HG03159 (cell line): ENCODE results near the gene C12orf57.

Source experiments
- ATAC-seq: cut with Tn5 transposase; IDR thresholded peaks from one replicate; pipeline ENCODE4 v1.9.1; 2021; ENCODE audit warnings: mild to moderate bottlenecking, moderate library complexity; ENCODE audit not compliant: unreplicated experiment

The C12orf57 gene

DNA sequence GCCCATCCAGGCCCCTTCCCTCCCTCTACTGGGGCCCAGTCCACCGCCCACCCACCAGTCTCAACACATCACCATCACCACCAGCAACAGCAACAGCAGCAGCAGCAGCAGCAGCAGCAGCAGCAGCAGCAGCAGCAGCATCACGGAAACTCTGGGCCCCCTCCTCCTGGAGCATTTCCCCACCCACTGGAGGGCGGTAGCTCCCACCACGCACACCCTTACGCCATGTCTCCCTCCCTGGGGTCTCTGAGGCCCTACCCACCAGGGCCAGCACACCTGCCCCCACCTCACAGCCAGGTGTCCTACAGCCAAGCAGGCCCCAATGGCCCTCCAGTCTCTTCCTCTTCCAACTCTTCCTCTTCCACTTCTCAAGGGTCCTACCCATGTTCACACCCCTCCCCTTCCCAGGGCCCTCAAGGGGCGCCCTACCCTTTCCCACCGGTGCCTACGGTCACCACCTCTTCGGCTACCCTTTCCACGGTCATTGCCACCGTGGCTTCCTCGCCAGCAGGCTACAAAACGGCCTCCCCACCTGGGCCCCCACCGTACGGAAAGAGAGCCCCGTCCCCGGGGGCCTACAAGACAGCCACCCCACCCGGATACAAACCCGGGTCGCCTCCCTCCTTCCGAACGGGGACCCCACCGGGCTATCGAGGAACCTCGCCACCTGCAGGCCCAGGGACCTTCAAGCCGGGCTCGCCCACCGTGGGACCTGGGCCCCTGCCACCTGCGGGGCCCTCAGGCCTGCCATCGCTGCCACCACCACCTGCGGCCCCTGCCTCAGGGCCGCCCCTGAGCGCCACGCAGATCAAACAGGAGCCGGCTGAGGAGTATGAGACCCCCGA lies 7.0 kb upstream of the C12orf57 start:
- peak; percentile 6 for ATAC-seq

DNA sequence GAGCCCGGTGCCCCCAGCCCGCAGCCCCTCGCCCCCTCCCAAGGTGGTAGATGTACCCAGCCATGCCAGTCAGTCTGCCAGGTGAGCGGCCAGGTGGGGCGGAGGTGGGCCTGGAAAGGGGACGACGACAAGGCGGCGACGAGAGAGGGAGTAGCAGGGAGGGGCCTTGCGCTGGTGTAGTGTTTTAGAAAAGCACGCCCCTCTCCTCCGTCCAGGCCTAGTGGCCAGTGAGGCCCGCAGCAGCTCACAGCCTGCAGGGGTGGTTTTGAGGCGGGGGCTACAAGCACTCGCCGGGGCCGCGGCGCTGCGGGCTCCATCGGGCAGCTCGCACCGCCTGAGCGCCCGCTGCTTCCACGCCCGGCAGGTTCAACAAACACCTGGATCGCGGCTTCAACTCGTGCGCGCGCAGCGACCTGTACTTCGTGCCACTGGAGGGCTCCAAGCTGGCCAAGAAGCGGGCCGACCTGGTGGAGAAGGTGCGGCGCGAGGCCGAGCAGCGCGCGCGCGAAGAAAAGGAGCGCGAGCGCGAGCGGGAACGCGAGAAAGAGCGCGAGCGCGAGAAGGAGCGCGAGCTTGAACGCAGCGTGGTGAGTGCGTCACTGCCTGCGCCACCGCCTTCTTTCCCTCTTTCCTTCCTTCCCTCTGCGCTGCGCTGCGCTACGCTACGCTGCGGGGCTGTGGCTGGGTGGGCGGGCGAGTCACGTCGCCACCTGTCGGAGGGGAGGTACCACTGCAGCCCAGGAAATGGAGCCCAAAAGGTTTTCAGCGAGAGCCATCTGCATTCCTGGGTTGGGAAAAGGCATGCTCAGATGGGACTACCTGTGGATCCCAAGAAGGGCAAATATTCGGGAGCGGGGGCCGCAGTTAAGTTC lies 6.1 kb upstream of the C12orf57 start:
- ATAC-seq = peak; percentile 76

DNA sequence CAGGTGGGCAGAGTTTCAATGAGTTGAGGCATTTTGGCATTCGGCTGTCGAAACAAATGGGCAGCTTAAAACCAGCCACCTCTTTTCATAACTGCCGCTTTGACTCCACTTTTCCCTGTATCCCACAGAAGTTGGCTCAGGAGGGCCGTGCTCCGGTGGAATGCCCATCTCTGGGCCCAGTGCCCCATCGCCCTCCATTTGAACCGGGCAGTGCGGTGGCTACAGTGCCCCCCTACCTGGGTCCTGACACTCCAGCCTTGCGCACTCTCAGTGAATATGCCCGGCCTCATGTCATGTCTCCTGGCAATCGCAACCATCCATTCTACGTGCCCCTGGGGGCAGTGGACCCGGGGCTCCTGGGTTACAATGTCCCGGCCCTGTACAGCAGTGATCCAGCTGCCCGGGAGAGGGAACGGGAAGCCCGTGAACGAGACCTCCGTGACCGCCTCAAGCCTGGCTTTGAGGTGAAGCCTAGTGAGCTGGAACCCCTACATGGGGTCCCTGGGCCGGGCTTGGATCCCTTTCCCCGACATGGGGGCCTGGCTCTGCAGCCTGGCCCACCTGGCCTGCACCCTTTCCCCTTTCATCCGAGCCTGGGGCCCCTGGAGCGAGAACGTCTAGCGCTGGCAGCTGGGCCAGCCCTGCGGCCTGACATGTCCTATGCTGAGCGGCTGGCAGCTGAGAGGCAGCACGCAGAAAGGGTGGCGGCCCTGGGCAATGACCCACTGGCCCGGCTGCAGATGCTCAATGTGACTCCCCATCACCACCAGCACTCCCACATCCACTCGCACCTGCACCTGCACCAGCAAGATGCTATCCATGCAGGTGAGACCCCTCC lies 5.2 kb upstream of the C12orf57 start:
- ATAC-seq = no peak

DNA sequence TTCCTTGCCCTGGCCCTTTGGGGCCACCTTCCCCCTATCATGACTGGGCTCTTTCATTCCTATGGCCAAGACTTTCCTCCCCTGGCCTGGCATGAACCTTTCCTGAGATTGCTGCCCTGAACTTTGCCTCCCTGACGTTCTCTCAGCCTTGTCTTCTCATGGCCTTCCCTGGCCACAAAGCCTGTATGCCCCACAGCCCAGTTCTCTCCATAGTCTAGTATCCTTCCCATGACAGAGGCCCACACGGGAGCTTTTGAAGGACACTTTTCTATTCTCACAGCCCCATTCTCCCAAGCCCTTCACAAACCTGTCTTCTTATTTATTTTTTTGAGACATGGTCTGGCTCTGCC lies 4.7 kb upstream of the C12orf57 start:
- no peak for ATAC-seq

DNA sequence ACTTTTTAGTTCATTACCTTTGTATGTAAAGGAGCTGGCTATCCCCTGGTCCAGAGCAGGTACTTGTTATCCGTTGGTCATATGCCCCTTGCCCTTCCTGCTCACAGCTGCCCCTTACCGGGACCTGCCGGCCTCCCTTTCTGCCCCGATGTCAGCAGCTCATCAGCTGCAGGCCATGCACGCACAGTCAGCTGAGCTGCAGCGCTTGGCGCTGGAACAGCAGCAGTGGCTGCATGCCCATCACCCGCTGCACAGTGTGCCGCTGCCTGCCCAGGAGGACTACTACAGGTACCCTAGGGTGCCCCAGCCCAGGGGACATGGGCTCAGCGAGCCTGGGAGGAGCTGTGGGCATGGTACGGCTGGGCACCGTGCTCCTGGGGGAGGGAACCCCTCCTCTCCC lies 2.6 kb upstream of the C12orf57 start:
- no peak for ATAC-seq

- ATAC-seq = no peak
These were observed 2.0 kb upstream of the C12orf57 start for GRCh38 chr12:6941782-6942181.

- no peak for ATAC-seq
These were observed 1.5 kb upstream of the C12orf57 start for GRCh38 chr12:6942331-6942665.

- peak; percentile 27 for ATAC-seq
These were observed 467 bp upstream of the C12orf57 start for GRCh38 chr12:6943389-6943721.

- ATAC-seq = peak; percentile 42
These were observed 762 bp downstream of the C12orf57 start for GRCh38 chr12:6944381-6945186.

GRCh38 chr12:6945613-6946012 lies 1.8 kb downstream of the C12orf57 start:
- ATAC-seq = no peak

DNA sequence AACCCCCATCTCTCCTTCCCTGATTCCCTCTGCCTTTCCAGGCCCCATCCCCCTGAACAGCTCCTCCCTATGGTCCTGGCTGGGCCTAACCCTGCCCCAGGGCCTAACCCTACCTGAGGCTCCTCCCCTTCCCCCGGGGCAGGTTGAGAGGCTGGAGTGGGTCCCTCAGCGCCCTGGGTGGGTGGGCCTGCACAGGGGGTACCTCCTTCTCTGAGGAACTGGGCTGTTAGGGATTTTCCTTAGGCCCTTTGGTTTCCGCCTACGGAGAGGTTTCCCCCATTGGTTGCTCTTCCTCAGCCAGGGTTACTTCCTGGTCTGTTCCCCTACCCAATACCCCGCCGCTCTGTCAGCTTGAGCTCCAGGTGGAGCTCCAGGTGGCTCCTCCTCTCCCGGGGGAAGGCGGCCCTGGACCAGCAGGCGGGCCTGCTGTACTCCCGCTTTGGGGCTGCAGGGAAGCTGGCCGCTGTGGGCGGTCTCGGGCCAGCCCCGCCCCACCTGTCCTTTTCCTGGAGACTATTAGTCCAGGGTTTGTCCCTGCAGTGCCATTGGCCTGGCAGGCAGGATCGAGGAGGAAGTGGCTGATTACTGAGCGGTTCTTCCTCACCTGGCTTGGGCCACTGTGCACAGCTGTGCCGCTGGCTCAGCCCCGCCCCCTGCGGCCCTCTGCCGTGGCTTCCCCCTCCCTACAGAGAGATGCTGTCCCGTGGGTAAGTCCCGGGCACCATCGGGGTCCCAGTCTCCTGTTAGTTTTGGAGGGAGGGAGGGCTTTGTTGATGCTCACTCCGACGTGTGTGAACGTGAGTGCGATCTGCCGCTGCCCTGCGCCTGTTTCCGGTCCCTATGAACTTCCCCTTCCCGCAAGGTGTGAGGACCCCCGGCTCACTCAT lies 2.5 kb downstream of the C12orf57 start:
- ATAC-seq = no peak

- no peak for ATAC-seq
These were observed 3.1 kb downstream of the C12orf57 start for GRCh38 chr12:6946920-6947374.

DNA sequence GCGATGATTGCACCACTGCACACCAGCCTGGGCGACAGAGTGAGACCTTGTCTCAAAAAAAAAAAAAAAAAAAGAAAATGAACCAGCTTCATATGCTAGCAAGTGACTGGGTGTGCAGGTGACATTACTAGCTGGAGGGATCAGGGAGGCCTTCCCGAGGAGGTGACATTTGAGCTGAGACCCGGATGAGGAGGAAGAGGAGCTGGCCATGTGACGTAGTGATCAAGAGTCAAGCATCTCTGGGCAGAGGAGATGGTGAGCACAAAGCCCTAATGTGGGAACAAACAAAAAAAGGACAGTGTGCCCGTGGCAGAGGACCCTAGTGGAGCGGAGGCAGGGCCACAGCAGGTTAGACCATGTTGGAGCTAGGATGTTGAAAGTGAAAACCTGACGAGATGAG lies 3.8 kb downstream of the C12orf57 start:
- no peak for ATAC-seq

- no peak for ATAC-seq
These were observed 5.2 kb downstream of the C12orf57 start for GRCh38 chr12:6948873-6949594.

DNA sequence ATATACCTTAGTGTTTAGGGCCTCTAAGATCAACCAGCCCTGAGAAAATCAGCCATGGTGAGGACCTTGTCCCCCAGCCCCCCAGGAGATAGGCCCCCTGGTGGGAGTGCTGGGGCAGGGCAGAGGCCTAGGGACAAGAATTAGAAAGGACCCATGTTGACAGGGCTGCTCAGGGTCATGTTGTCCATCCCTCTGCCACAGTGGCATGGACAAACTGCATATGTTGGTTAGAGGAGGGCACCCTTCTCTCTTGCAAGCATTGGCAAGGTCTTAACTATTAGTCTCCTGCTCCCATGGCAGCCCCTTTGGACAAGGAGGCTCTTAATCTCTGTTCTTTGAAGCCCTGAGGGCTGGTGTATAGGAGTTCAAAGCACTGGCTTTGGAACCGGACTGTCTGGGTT lies 6.6 kb downstream of the C12orf57 start:
- no peak for ATAC-seq

DNA sequence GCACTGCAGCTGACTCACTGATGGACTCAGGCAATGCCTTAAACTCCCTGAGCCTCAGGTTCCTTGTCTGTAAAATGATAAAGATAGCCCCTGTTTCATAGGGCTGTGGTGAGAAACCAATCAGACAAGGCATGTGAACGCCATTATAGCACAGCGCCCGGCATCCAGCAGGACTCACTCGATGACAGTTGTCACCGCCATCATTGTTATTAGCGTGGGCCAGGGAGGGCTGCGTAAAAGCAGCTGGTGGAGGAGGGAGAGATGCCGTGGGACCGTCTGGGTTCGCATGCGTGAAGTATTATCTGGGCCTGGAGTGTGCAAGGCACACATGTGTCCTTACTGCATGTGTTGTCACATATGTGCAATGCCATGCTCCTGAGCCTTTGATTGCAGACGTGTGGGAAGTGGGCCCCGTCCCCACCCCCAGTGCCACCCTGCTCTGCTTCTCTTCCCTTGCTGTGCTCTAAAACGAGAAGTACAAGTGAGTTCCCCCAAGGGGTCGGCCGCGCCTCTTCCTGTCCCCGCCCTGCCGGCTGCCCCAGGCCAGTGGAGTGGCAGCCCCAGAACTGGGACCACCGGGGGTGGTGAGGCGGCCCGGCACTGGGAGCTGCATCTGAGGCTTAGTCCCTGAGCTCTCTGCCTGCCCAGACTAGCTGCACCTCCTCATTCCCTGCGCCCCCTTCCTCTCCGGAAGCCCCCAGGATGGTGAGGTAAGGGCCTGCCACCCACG lies 7.2 kb downstream of the C12orf57 start, which contains the start of gene PTPN6:
TSS of gene PTPN6 (plus strand) at position 546 of the 730 bp plus-strand sequence. CDS start at position 703, 157 bp downstream.
- ATAC-seq = no peak

GRCh38 chr12:6951551-6952120 lies 7.8 kb downstream of the C12orf57 start:
- ATAC-seq = no peak
